Ectodermal cell (in vitro differentiated cells): ENCODE measurements around the gene SLCO1B1.

Experiments
- H3K27ac ChIP-seq: 2 replicates; pipeline ENCODE4 v1.7.0; 2013; ENCODE audit warnings: mild to moderate bottlenecking, low read depth, low read length; ENCODE audit not compliant: insufficient read depth, poor library complexity, severe bottlenecking
- H3K27me3 ChIP-seq: 2 replicates; pipeline ENCODE4 v1.7.0; 2013; ENCODE audit warnings: mild to moderate bottlenecking, low read length; ENCODE audit not compliant: insufficient read depth, control insufficient read depth, poor library complexity, severe bottlenecking
- H3K36me3 ChIP-seq: one replicate; pipeline ENCODE4 v1.7.0; 2013; ENCODE audit warnings: low read length; ENCODE audit not compliant: control insufficient read depth, insufficient read depth
- H3K4me1 ChIP-seq: one replicate; pipeline ENCODE4 v1.7.0; 2013; ENCODE audit warnings: low read length; ENCODE audit not compliant: control insufficient read depth, insufficient read depth
- H3K4me3 ChIP-seq: 2 replicates; pipeline ENCODE4 v1.7.0; 2013; ENCODE audit warnings: low read depth, low read length, control low read depth; ENCODE audit not compliant: insufficient read depth
- H3K9me3 ChIP-seq: 2 replicates; pipeline ENCODE4 v1.7.0; 2013; ENCODE audit warnings: mild to moderate bottlenecking, low read length, moderate library complexity; ENCODE audit not compliant: control insufficient read depth
- WGBS, 2 experiments: methylation state at CpG; one replicate each; pipeline ENCODE4 v1.1.7; 2013; ENCODE audit warnings: missing lambda C conversion rate in 2 of 2; 5-methylcytosine and 5-hydroxymethylcytosine counted together

The SLCO1B1 gene

GRCh38 chr12:21219206-21219605, 88.2 kb downstream of the SLCO1B1 start:
- no peaks in the 10 kb centered on the region for H3K27me3 ChIP-seq
- no peaks in the 10 kb centered on the region for H3K4me1 ChIP-seq
- H3K9me3 ChIP-seq: no peaks in the 10 kb centered on the region

GRCh38 chr12:21220266-21220665, 89.3 kb downstream of the SLCO1B1 start:
- H3K27ac ChIP-seq: no peak overlapping the region
- H3K27me3 ChIP-seq: no peaks in the 10 kb centered on the region
- no peaks in the 10 kb centered on the region for H3K9me3 ChIP-seq
- no peak overlapping the region for H3K4me3 ChIP-seq
- WGBS, 2 experiments: 90 to 96% methylated on average over 2 to 3 of the region's 3 CpGs
- no peaks in the 10 kb centered on the region for H3K4me1 ChIP-seq
- H3K36me3 ChIP-seq: no peaks in the 10 kb centered on the region

More at GRCh38 chr12:21219206-21219605, 88.2 kb downstream of the SLCO1B1 start:
- 85% methylated on average over 2 of the region's 2 CpGs for WGBS, 2 experiments
- H3K27ac ChIP-seq: no peak overlapping the region
- no peaks in the 10 kb centered on the region for H3K36me3 ChIP-seq
- no peak overlapping the region for H3K4me3 ChIP-seq

GRCh38 chr12:21221072-21221471, 90.1 kb downstream of the SLCO1B1 start:
- H3K9me3 ChIP-seq: no peaks in the 10 kb centered on the region
- no peak overlapping the region for H3K27ac ChIP-seq
- no peaks in the 10 kb centered on the region for H3K4me1 ChIP-seq
- H3K36me3 ChIP-seq: no peaks in the 10 kb centered on the region
- no peak overlapping the region for H3K4me3 ChIP-seq
- H3K27me3 ChIP-seq: no peaks in the 10 kb centered on the region

DNA sequence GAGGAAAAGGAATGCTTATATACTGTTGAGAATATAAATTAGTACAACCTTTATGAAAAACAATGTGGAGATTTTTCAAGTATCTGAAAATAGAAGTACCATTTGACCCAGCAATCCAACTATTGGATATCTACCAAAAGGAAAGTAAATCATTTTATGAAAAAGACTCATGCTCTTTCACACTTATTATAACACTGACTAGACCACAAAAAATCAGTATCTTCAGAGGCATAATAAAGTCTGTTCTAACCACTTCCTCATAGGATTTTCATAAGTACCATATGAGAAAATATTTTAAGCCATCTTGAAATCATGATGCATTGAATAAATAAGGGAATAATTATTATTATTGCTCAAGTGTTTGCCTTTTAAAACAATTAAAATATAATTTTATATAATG, 90.8 kb downstream of the SLCO1B1 start:
- Histone ChIP-seq H3K4me3 (no peak overlapping the region), H3K4me1 (no peaks in the 10 kb centered on the region), H3K9me3 (no peaks in the 10 kb centered on the region), H3K36me3 (no peaks in the 10 kb centered on the region), H3K27me3 (no peaks in the 10 kb centered on the region), H3K27ac (no peak overlapping the region)

DNA sequence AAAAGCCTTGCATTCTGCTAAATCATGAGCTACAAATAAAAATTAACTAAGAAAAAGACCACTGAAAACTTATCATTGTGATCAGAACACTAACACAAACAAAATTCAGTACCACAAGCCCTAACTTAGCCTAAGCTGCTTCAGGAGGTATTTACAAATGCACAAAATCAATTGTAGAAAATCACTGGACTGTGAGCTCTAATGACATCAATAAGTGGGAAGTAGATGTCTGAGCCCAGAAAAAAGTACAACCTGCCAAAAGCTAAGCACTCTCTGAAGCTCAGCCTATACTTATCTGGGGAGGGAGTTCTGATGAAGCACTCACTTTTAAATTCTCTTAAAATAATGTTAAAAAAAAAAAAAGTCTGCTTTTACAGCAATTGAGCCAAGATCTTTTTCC, 92.9 kb downstream of the SLCO1B1 start:
- no peaks in the 10 kb centered on the region for H3K4me1 ChIP-seq
- no peaks in the 10 kb centered on the region for H3K27me3 ChIP-seq
- no peak overlapping the region for H3K27ac ChIP-seq
- no peak overlapping the region for H3K4me3 ChIP-seq
- no peaks in the 10 kb centered on the region for H3K36me3 ChIP-seq
- no peaks in the 10 kb centered on the region for H3K9me3 ChIP-seq

- 94% methylated on average over 4 of the region's 5 CpGs for WGBS, 2 experiments
Observed at GRCh38 chr12:21234395-21234794, 103.4 kb downstream of the SLCO1B1 start.

DNA sequence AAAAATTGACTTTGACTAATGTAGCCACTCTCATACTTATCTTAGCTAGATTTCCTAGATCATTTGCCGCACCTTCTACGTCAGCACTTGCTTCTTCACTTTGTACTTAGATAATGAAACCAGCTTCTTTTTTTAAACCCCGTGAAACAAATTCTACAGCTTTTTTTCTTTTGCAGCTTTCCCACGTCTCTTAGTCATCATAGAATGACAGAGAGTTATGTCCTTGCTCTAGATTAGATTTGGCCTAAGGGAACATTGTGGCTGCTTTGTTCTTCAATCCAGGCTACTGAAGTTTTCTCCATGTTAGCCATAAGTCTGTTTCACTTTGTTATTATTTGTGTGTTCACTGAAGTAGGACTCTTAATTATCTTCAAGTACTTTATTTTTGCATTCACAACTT, 108.9 kb downstream of the SLCO1B1 start:
- WGBS, 2 experiments: 88 to 99% methylated on average over 4 of the region's 4 CpGs
- Histone ChIP-seq H3K27ac (no peak overlapping the region), H3K36me3 (no peaks in the 10 kb centered on the region), H3K4me1 (no peaks in the 10 kb centered on the region), H3K4me3 (no peak overlapping the region), H3K27me3 (no peaks in the 10 kb centered on the region), H3K9me3 (no peaks in the 10 kb centered on the region)

More at GRCh38 chr12:21234395-21234794, 103.4 kb downstream of the SLCO1B1 start:
- no peaks in the 10 kb centered on the region for H3K36me3 ChIP-seq
- H3K27me3 ChIP-seq: no peaks in the 10 kb centered on the region
- H3K9me3 ChIP-seq: no peaks in the 10 kb centered on the region
- no peaks in the 10 kb centered on the region for H3K4me1 ChIP-seq
- no peak overlapping the region for H3K27ac ChIP-seq
- H3K4me3 ChIP-seq: no peak overlapping the region

DNA sequence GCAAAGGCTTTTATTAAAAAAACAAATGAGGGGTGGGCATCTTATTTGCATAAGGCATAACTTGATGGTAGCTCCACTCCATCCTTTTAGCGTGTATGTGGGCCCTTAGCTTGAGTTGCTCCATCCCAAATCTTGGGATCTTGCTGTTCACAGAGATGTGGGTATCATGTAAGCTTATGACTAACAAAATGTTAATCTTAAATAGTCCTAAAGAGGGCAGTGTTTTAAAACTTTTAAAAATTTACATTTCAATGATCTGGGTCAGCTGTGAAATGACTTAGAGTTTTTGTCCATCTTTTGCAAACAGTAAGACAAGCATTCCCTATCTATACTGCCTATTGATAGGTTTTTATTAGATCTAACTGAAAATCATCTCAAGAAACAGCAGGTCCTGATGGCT, 117.7 kb downstream of the SLCO1B1 start:
- no peak overlapping the region for H3K27ac ChIP-seq
- H3K4me1 ChIP-seq: no peaks in the 10 kb centered on the region
- no peaks in the 10 kb centered on the region for H3K9me3 ChIP-seq
- WGBS, 2 experiments: 94 to 96% methylated on average over 1 of the region's 1 CpG
- H3K27me3 ChIP-seq: no peaks in the 10 kb centered on the region
- no peaks in the 10 kb centered on the region for H3K36me3 ChIP-seq
- no peak overlapping the region for H3K4me3 ChIP-seq

GRCh38 chr12:21252070-21252469, 121.1 kb downstream of the SLCO1B1 start:
- no peaks in the 10 kb centered on the region for H3K4me1 ChIP-seq
- no peak overlapping the region for H3K27ac ChIP-seq
- peaks cover under 1% of the 10 kb centered on the region for H3K9me3 ChIP-seq
- H3K27me3 ChIP-seq: no peaks in the 10 kb centered on the region
- WGBS, 2 experiments: 92 to 96% methylated on average over 5 of the region's 5 CpGs
- no peak overlapping the region for H3K4me3 ChIP-seq
- H3K36me3 ChIP-seq: no peaks in the 10 kb centered on the region

- Histone ChIP-seq H3K36me3 (no peaks in the 10 kb centered on the region), H3K27me3 (no peaks in the 10 kb centered on the region), H3K27ac (no peak overlapping the region), H3K4me1 (no peaks in the 10 kb centered on the region), H3K9me3 (peaks cover 3% of the 10 kb centered on the region), H3K4me3 (no peak overlapping the region)
- 80 to 94% methylated on average over 2 of the region's 3 CpGs for WGBS, 2 experiments
Observed at GRCh38 chr12:21257172-21257571, 126.2 kb downstream of the SLCO1B1 start.

GRCh38 chr12:21264232-21264631, 133.2 kb downstream of the SLCO1B1 start:
- no peaks in the 10 kb centered on the region for H3K27me3 ChIP-seq
- peaks cover 2% of the 10 kb centered on the region for H3K9me3 ChIP-seq
- H3K27ac ChIP-seq: no peak overlapping the region
- H3K4me1 ChIP-seq: no peaks in the 10 kb centered on the region
- H3K4me3 ChIP-seq: no peak overlapping the region
- H3K36me3 ChIP-seq: no peaks in the 10 kb centered on the region
